GM20000 (cell line): ENCODE results near the gene KIF1A.

ENCODE experiments used
- DNase-seq: peaks from one replicate; pipeline ENCODE4 v3.0.0; 2012; ENCODE audit warnings: low spot score
- TF ChIP-seq, protein P1 (sequence below): IDR thresholded peaks from 2 replicates; pipeline ENCODE4 v1.5.1; 2012; ENCODE audit warnings: mild to moderate bottlenecking, control low read depth; ENCODE audit errors: extremely low read depth, missing control alignments

The KIF1A gene

DNA sequence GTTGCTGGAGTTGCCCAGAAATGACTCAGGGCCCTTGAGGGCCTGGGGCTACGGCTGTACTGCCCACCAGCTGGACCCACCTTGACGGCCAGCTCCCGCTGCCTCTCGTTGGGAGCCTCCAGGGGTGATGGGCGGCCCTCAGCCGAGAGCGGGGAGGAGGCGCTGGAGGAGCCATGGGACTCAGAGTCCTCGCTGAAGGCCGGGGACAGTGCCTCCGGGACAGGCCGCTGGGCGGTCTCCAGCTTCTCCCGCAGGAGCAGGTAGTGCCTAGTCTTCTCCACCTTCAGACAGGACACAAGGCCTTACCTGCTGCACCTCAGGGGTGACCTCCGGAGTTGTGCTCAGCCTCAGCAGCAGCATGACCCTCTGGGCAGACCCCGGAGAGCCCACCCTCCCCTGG lies 97.6 kb downstream of the KIF1A start:
- no peak for DNase-seq
- TF ChIP-seq, protein P1, sequence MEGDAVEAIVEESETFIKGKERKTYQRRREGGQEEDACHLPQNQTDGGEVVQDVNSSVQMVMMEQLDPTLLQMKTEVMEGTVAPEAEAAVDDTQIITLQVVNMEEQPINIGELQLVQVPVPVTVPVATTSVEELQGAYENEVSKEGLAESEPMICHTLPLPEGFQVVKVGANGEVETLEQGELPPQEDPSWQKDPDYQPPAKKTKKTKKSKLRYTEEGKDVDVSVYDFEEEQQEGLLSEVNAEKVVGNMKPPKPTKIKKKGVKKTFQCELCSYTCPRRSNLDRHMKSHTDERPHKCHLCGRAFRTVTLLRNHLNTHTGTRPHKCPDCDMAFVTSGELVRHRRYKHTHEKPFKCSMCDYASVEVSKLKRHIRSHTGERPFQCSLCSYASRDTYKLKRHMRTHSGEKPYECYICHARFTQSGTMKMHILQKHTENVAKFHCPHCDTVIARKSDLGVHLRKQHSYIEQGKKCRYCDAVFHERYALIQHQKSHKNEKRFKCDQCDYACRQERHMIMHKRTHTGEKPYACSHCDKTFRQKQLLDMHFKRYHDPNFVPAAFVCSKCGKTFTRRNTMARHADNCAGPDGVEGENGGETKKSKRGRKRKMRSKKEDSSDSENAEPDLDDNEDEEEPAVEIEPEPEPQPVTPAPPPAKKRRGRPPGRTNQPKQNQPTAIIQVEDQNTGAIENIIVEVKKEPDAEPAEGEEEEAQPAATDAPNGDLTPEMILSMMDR: no peak

- no peak for DNase-seq
- TF ChIP-seq, protein P1: no peak
Observed at GRCh38 chr2:240721596-240722180, 98.3 kb downstream of the KIF1A start.

DNA sequence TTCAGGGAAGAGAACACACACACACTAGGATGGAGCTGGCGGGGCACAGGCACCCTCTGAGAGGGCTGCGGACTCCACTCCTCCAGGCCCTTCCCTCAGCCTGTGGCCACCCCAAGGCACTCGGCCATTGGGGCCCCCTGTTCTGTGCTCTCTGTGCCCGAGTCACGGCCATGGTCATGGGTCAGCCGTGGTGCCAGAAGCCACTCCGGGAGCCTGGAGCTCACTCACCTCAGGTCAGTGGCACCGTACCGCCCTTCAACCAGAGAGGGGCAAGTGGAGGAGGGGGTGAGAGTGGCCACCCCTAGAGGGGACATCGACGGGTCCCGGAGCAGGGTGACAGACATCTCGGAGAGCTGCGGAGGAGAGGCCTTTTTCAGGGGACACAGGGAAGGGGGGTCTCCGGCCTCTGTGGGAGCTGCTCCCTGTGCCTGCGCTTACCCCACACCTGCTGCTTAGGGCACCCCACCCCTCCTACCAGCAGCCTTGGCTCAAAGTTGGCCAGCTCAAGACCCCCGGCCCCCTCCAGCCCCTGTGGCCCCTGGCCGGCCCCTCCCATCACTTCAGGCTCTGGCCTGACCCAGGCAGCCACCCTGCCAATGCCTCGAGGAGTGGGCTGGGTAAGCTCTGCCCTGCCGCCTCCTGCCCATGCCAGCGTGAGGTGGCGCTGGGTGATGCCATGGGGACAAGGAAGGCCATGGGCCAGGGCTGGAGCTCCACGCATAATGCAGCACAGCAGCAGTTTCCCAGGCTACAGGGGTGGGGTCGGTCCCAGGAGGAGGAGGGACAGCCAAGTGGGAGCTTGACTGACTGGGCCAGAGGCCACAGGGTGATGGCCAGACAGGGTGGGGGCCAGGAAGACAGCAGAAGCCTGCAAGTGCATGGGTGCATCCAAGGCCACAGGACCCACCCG lies 99.1 kb downstream of the KIF1A start:
- TF ChIP-seq, protein P1: no peak
- no peak for DNase-seq

DNA sequence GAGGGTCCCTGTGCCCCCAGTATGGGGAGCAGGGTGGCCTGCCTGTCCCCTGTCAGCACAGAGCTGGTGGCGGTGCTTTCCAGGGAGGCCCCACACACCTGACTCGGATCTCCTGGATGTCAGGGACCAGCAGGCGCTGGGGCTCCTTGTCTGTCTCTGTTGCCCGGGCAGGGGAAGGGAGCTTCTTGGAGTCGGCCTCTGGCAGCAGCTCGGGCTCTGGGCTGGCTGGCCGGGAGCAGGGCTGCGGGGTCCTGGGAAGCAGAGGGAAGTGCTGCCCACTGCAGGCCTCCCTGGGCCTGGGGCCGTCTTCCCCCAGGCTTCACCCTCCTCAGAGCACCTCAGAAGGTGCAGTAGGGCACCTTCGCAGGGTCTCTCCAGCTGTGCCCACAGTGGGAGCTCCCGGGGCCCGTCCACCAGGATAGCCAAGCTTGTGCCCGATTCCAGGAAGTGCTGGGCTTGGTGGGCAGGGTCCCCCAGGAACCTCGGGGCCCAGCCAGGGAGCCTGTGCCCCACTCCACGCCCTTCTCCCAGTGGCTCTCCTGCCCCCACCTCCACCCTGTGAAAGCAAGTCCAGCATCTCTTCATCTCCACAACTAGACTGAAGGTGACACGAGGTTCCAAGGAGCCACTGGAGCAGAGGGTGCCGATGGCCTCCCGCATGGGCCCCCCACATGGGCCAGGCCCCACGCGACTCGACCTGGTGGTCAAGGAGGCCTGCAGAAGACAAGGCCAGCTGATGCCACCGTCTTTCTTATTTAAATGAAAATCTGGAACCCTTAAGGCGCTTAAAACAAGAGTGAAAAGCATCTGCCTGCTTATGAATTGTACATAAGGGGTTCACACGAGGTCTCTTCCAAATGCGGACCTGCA lies 100.1 kb downstream of the KIF1A start:
- no peak for DNase-seq
- TF ChIP-seq, protein P1: no peak

DNA sequence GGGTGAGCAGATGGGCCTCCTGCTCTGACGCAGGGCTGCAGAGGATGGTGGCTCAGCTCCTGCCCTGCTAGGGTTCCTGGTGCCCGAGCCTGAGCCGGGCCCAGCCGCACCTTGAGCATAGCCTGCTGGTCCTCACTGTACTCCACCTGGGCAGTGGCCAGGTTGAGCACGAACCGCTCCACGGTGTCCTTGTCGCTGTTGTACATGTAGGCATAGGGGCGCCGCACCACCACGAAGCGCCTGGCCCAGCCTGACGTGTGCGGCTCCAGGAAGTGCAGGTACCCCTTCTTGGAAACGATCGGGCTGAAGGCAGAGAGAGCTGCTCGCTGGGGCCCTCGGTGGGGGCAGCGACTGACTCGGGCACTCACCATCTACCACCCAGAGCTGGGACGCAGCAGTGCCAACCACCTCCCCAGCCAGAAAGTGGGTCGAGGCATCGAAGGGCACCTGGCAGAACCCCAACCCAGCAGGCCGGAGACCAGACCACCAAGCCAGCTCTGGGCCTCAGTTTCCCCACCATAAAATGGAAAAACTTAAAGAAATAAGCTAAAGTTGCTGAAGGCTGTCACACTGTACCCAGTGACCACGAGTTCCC lies 101.0 kb downstream of the KIF1A start:
- DNase-seq: no peak
- TF ChIP-seq, protein P1: no peak

DNA sequence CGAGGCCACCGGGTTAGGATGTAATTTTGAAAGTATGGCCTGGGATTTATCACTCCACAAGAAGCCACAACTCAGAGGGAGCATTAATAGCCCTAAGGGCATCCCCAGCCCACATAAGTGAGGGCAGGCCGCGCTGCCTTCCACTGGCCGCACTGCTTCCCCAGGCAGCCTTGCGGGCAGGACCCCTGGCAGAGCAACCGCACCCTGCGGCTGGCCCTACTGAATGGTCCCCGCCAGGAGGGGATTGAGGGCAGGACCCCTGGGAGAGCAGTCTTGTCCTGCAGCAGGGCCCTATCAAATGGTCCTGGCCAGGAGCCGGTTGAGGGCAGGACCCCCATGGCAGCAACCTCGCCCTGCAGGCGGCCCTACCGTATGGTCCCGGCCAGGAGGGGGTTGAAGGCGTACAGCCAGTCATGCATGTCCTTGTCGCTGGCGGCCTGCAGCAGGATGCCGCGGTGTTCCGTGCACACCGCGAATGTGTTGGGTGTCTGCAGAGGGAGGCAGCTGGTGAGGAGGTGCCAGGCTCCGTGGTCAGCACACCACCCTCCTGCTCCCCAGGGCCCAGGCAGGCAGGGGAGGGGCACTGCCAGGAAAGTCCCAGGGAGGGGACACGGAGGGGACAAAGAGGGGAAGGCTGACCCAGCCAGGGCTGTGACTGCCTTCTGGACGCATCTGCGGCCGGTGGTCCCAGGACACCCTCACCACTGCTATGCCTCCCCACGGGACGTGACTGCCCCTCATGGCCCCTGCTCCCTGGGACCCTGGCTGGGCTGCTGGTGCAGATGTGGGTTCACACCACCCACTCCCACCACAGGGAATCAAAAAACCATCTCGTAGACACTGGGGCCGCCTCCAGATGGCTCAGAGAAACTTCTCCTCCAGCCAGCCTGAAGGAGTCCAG lies 102.1 kb downstream of the KIF1A start:
- no peak for DNase-seq
- TF ChIP-seq, protein P1: no peak
